GM12873 (cell line): ENCODE results near the gene CDH12.

Experiments
- TF ChIP-seq, protein P1 (sequence below): IDR thresholded peaks from 2 replicates; pipeline ENCODE4 v1.5.1; 2012; ENCODE audit warnings: low read depth, mild to moderate bottlenecking, moderate library complexity, low read length, control low read depth; ENCODE audit not compliant: insufficient read depth; ENCODE audit errors: missing control alignments

The CDH12 gene

DNA sequence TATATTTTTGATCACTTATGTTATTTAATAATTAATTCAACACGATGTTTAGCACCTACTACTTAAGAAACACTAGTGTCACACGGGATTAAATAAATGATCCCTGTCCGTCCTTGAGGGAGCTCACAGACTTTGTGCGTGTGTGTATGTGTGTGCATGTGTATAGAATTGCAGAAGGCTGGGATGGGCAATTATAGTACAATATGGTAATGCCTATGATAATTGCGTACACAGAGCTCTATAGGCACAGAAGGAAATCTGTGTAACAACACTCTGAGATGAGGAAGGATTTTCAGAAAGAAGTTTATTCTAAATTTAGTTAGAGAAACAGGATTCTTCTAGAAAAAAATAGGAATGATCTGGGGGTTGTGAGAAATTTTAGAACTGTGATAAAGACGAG lies 76.9 kb downstream of the CDH12 start:
- TF ChIP-seq, protein P1, sequence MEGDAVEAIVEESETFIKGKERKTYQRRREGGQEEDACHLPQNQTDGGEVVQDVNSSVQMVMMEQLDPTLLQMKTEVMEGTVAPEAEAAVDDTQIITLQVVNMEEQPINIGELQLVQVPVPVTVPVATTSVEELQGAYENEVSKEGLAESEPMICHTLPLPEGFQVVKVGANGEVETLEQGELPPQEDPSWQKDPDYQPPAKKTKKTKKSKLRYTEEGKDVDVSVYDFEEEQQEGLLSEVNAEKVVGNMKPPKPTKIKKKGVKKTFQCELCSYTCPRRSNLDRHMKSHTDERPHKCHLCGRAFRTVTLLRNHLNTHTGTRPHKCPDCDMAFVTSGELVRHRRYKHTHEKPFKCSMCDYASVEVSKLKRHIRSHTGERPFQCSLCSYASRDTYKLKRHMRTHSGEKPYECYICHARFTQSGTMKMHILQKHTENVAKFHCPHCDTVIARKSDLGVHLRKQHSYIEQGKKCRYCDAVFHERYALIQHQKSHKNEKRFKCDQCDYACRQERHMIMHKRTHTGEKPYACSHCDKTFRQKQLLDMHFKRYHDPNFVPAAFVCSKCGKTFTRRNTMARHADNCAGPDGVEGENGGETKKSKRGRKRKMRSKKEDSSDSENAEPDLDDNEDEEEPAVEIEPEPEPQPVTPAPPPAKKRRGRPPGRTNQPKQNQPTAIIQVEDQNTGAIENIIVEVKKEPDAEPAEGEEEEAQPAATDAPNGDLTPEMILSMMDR, result no peak

DNA sequence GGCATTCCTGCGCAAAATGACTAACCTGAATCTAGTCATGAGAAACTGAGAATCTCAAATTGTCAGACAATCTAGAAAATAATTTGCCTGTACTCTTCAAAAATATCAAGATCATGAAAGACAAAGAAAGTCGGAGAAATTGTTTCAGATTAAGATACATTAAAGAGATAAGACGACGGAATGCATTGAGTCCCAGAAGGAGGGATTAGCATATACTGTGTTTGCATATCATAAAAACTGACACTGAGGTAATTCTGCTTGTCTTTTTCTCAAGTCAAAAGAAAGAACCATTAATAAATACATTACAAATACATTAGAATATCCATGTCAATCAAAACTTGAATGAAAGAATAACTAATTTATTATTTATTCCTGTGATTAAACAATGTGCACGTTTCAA lies 88.4 kb downstream of the CDH12 start:
- TF ChIP-seq, protein P1, result no peak

DNA sequence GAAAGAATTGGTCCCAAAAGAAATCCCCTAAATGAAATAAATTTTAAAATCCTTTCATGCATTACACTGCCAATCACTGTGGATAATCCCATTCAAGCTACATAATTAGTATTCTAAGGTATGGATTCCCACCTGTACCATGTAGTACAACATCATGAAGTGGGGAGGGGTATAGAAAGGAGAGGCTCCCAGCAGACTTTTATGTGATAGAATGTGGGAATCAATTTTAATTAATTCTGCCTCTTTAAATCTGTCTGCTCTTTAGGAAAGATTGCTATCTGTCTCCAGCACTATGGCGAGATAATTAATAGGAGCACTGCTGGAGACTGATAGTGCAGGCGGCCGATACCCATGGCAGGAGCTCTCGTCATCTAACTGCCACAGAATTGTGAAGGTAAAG lies 95.4 kb downstream of the CDH12 start:
- TF ChIP-seq, protein P1, result no peak

DNA sequence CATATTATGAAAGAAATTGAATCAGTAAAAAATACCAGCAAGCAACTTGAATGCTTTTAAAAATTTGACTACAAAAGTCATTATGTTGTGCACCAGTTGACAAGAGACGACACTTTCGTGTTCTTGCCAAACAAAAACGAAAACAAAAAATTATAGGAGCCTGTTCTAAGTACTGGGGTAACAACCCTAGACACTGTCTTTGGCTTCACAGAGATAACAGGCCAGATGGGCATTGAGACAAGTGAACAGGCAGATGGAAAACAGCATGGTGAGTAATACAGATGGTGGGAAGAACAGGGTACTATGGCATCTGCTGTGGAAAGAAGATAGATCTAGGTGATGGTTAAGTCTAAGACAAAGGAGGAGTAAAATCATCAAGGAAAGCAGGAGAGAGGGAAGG lies 99.0 kb downstream of the CDH12 start:
- TF ChIP-seq, protein P1, result no peak

DNA sequence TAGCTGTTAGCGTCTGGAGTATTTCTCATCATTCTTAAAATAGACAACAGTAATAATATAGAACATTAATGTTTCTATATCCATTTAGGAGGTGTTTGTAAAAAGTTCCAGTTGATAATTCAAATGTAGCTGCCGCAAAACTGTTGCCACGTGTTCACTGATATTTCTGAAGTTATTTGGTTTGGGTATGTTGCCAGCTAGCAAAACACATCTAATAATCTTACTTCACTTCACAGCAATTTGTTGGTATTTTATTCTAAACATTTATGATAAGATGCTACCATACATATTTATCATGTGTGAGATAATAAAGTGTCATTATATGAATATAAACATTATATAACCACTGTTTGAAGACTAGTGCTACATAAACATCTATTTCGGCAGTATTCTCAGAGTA lies 101.6 kb downstream of the CDH12 start:
- TF ChIP-seq, protein P1, result no peak

DNA sequence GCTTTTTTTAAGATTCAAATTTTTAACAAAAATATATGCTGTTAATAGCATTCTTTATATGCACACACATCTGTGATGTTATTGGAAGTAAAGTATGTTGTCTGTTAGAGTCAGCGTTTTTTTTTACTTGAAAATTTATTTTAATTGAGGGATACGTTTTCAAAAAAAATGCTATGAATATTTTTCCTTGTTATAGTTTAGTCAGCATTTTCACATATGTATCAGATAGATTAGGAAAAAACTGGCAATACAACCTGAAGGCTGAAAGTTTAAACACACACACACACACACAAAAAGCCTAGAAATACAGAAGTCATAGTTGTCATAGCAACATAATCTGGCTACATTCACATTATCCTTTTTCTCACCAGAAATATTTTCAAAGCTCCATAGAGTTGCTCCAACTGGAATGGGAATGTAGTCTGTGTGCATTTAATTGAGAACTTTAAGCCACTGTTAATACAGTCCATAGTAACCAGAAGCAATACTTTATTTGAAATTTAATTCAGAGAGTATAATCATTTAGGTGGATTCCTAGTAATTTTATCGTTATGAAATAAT lies 116.6 kb downstream of the CDH12 start:
- TF ChIP-seq, protein P1, result no peak

DNA sequence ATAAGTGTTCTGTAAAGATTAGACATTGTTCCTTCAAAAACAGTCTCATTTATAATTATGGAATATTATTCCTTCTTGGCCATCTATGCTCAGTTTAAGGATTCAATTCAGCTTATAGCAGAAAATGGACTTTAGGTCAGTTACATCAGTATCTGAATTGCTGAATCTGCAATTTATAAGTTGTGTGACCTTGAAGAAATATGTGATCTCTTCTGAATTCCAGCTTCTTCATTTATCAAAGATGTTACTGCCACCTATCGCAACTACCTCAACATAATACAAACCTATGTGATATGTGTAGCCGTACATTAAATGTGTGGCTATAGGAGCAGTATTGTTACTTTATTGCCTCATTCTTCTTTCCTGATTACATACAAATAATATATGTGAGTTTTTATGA lies 118.2 kb downstream of the CDH12 start:
- TF ChIP-seq, protein P1, result no peak
